Neuronal stem cell (in vitro differentiated cells): ENCODE measurements around the gene EGR1.
A peak's percentile ranks its signal among the peaks of the same experiment; 100 is the strongest.

Experiments
- DNase-seq: peaks from one replicate; pipeline ENCODE4 v3.0.0-alpha.2; 2013; ENCODE audit warnings: low spot score
- H2AFZ ChIP-seq: one replicate; pipeline ENCODE4 v1.6.1; 2013; ENCODE audit warnings: mild to moderate bottlenecking, low read length, inconsistent platforms
- H2AK5ac ChIP-seq: 2 replicates; pipeline ENCODE4 v1.6.1; 2013; ENCODE audit warnings: low read depth, mild to moderate bottlenecking, inconsistent platforms, low read length, moderate library complexity, mixed read lengths
- H2BK120ac ChIP-seq: 2 replicates; pipeline ENCODE4 v1.6.1; 2013; ENCODE audit warnings: low read depth, mild to moderate bottlenecking, inconsistent platforms, low read length, moderate library complexity, mixed read lengths
- H2BK12ac ChIP-seq: one replicate; pipeline ENCODE4 v1.6.1; 2013; ENCODE audit warnings: low read length, inconsistent platforms
- H2BK15ac ChIP-seq: 2 replicates; pipeline ENCODE4 v1.6.1; 2013; ENCODE audit warnings: mild to moderate bottlenecking, low read length, inconsistent platforms, mixed read lengths
- H2BK5ac ChIP-seq: one replicate; pipeline ENCODE4 v1.6.1; 2013; ENCODE audit warnings: inconsistent platforms, mild to moderate bottlenecking, low read length, moderate library complexity
- H3K14ac ChIP-seq: one replicate; pipeline ENCODE4 v1.6.1; 2013; ENCODE audit warnings: low read length, inconsistent platforms
- H3K18ac ChIP-seq: 2 replicates; pipeline ENCODE4 v1.6.1; 2013; ENCODE audit warnings: low read length, inconsistent platforms
- H3K23ac ChIP-seq: 2 replicates; pipeline ENCODE4 v1.6.1; 2013; ENCODE audit warnings: low read depth, mild to moderate bottlenecking, mixed read lengths, low read length, inconsistent platforms; ENCODE audit not compliant: poor library complexity
- H3K27ac ChIP-seq: replicated peaks from 3 replicates; pipeline ENCODE4 v1.5.1; 2013; ENCODE audit warnings: low read length, inconsistent platforms
- H3K27me3 ChIP-seq, 3 experiments: 2 replicates each; pipeline ENCODE4 v1.6.1; 2013; ENCODE audit warnings: low read length in 3 of 3, mild to moderate bottlenecking in 2 of 3, inconsistent platforms in 1 of 3, low read depth in 1 of 3, mixed read lengths in 1 of 3, moderate library complexity in 1 of 3; ENCODE audit not compliant: control insufficient read depth in 3 of 3, insufficient read depth in 3 of 3
- H3K36me3 ChIP-seq, 2 donors: replicated peaks in 1 of 2; 2 replicates each; pipeline ENCODE4 v1.6.1; 2013; ENCODE audit warnings: low read length in 2 of 2; ENCODE audit not compliant: control insufficient read depth in 2 of 2, insufficient read depth in 2 of 2
- H3K4ac ChIP-seq: 2 replicates; pipeline ENCODE4 v1.6.1; 2013; ENCODE audit warnings: inconsistent platforms, mild to moderate bottlenecking, low read length, moderate library complexity
- H3K4me1 ChIP-seq, 2 donors: 1 replicate in 1 of 2; 2 replicates in 1 of 2; pipeline ENCODE4 v1.6.1; 2013; ENCODE audit warnings: low read length in 2 of 2, low read depth in 1 of 2; ENCODE audit not compliant: control insufficient read depth in 2 of 2, insufficient read depth in 1 of 2
- H3K4me2 ChIP-seq: one replicate; pipeline ENCODE4 v1.6.1; 2013; ENCODE audit warnings: mild to moderate bottlenecking, low read length, inconsistent platforms; ENCODE audit not compliant: insufficient read depth, poor library complexity, severe bottlenecking
- H3K4me3 ChIP-seq, 2 donors: 2 replicates each; pipeline ENCODE4 v1.5.1; 2013; ENCODE audit warnings: low read length in 2 of 2, mild to moderate bottlenecking in 2 of 2, inconsistent platforms in 1 of 2, moderate library complexity in 1 of 2
- H3K79me1 ChIP-seq: one replicate; pipeline ENCODE4 v1.6.1; 2013; ENCODE audit warnings: low read depth, mild to moderate bottlenecking, inconsistent platforms, low read length, moderate library complexity
- H3K9ac ChIP-seq: one replicate; pipeline ENCODE4 v1.6.1; 2013; ENCODE audit warnings: mild to moderate bottlenecking, low read depth, low read length, inconsistent platforms; ENCODE audit not compliant: poor library complexity
- H3K9me3 ChIP-seq, 2 donors: replicated peaks in 1 of 2; 2 replicates each; pipeline versions ENCODE3 to v1.6.1; 2013; ENCODE audit warnings: low read length in 2 of 2, mild to moderate bottlenecking in 2 of 2, inconsistent platforms in 1 of 2, low read depth in 1 of 2, mixed read lengths in 1 of 2, moderate library complexity in 1 of 2; ENCODE audit not compliant: control insufficient read depth in 2 of 2, insufficient read depth in 1 of 2
- H4K8ac ChIP-seq: one replicate; pipeline ENCODE4 v1.6.1; 2013; ENCODE audit warnings: low read depth, mild to moderate bottlenecking, inconsistent platforms, low read length, moderate library complexity
- H4K91ac ChIP-seq: one replicate; pipeline ENCODE4 v1.6.1; 2013; ENCODE audit warnings: low read length, low read depth, mild to moderate bottlenecking, inconsistent platforms; ENCODE audit not compliant: poor library complexity
- WGBS, 2 donors: extraction: QIAGEN DNeasy Blood & Tissue Kit; methylation state at CpG; one replicate each; pipeline ENCODE4 v1.1.7; 2013; ENCODE audit warnings: missing lambda C conversion rate in 2 of 2, mixed read lengths in 1 of 2; ENCODE audit not compliant: insufficient read length in 2 of 2, insufficient replicate concordance in 1 of 2; ENCODE audit errors: extremely low coverage in 2 of 2; 5-methylcytosine and 5-hydroxymethylcytosine counted together

The EGR1 gene

GRCh38 chr5:138502521-138502920 lies 37.2 kb downstream of the EGR1 start:
- no peak overlapping the region for H4K8ac ChIP-seq
- H3K23ac ChIP-seq = no peak overlapping the region
- H3K27me3 ChIP-seq = no peaks in the 10 kb centered on the region
- H2AFZ ChIP-seq = no peak overlapping the region
- H3K14ac ChIP-seq = no peak overlapping the region
- no peak overlapping the region for H3K4me3 ChIP-seq
- no peak overlapping the region for H3K27ac ChIP-seq
- H2BK120ac ChIP-seq = no peak overlapping the region
- no peak overlapping the region for H4K91ac ChIP-seq
- no peak overlapping the region for H2BK12ac ChIP-seq
- H2BK15ac ChIP-seq = no peak overlapping the region
- no peaks in the 10 kb centered on the region for H3K9me3 ChIP-seq
- H2BK5ac ChIP-seq = no peak overlapping the region
- no peak overlapping the region for H3K4ac ChIP-seq
- no peak overlapping the region for H3K9ac ChIP-seq
- H3K18ac ChIP-seq = no peak overlapping the region
- no peak overlapping the region for H2AK5ac ChIP-seq
- no peak for DNase-seq
- H3K79me1 ChIP-seq = no peaks in the 10 kb centered on the region
- WGBS, 2 donors = no CpG with 5 or more reads among the region's 11 CpGs
- no peak overlapping the region for H3K4me2 ChIP-seq
- peaks cover 4 to 22% of the 10 kb centered on the region in 2 donors for H3K36me3 ChIP-seq
- no peaks in the 10 kb centered on the region for H3K4me1 ChIP-seq

- no peak overlapping the region for H2BK120ac ChIP-seq
- no peak overlapping the region for H4K8ac ChIP-seq
- no peaks in the 10 kb centered on the region for H3K79me1 ChIP-seq
- H2BK12ac ChIP-seq = no peak overlapping the region
- no peak overlapping the region for H2BK5ac ChIP-seq
- H4K91ac ChIP-seq = no peak overlapping the region
- no peak overlapping the region for H3K27ac ChIP-seq
- H3K9me3 ChIP-seq = no peaks in the 10 kb centered on the region
- no peaks in the 10 kb centered on the region for H3K27me3 ChIP-seq
- H3K9ac ChIP-seq = no peak overlapping the region
- no peak overlapping the region for H3K14ac ChIP-seq
- no peak overlapping the region for H3K4me2 ChIP-seq
- H3K18ac ChIP-seq = no peak overlapping the region
- H3K4me1 ChIP-seq = no peaks in the 10 kb centered on the region
- H3K36me3 ChIP-seq = peaks cover 9 to 33% of the 10 kb centered on the region in 2 donors
- H3K4ac ChIP-seq = no peak overlapping the region
- no peak overlapping the region for H2BK15ac ChIP-seq
- no peak overlapping the region for H3K4me3 ChIP-seq
- H3K23ac ChIP-seq = no peak overlapping the region
- H2AK5ac ChIP-seq = no peak overlapping the region
- peak; percentile 57 for DNase-seq
- WGBS, 2 donors = no CpG with 5 or more reads among the region's 6 CpGs
- no peak overlapping the region for H2AFZ ChIP-seq
Observed at GRCh38 chr5:138503487-138504270, 38.4 kb downstream of the EGR1 start.

- no peak overlapping the region for H2BK120ac ChIP-seq
- no peaks in the 10 kb centered on the region for H3K9me3 ChIP-seq
- H3K14ac ChIP-seq = no peak overlapping the region
- H3K4ac ChIP-seq = no peak overlapping the region
- H3K4me2 ChIP-seq = no peak overlapping the region
- no peak overlapping the region for H3K18ac ChIP-seq
- H2AK5ac ChIP-seq = no peak overlapping the region
- no peaks in the 10 kb centered on the region for H3K4me1 ChIP-seq
- no peaks in the 10 kb centered on the region for H3K27me3 ChIP-seq
- WGBS, 2 donors = no CpG with 5 or more reads among the region's 4 CpGs
- peaks cover 9 to 43% of the 10 kb centered on the region in 2 donors for H3K36me3 ChIP-seq
- no peak overlapping the region for H3K9ac ChIP-seq
- H2BK15ac ChIP-seq = no peak overlapping the region
- H2BK12ac ChIP-seq = no peak overlapping the region
- H3K4me3 ChIP-seq = no peak overlapping the region
- H4K91ac ChIP-seq = no peak overlapping the region
- H3K23ac ChIP-seq = no peak overlapping the region
- no peak overlapping the region for H3K27ac ChIP-seq
- no peak overlapping the region for H4K8ac ChIP-seq
- no peak overlapping the region for H2BK5ac ChIP-seq
- no peak overlapping the region for H2AFZ ChIP-seq
- DNase-seq = no peak
- H3K79me1 ChIP-seq = no peaks in the 10 kb centered on the region
Observed at GRCh38 chr5:138504799-138505198, 39.5 kb downstream of the EGR1 start.

GRCh38 chr5:138506370-138507306 lies 41.4 kb downstream of the EGR1 start:
- peaks cover 11 to 61% of the 10 kb centered on the region in 2 donors for H3K36me3 ChIP-seq
- no CpG with 5 or more reads among the region's 10 CpGs for WGBS, 2 donors

More at GRCh38 chr5:138506370-138507306, 41.4 kb downstream of the EGR1 start:
- H3K18ac ChIP-seq = no peak overlapping the region
- no peak overlapping the region for H3K27ac ChIP-seq
- H3K4ac ChIP-seq = no peak overlapping the region
- no peak overlapping the region for H2BK15ac ChIP-seq
- H2BK120ac ChIP-seq = no peak overlapping the region
- no peak overlapping the region for H2AK5ac ChIP-seq
- no peaks in the 10 kb centered on the region for H3K4me1 ChIP-seq
- no peak overlapping the region for H4K8ac ChIP-seq
- no peak overlapping the region for H3K4me2 ChIP-seq
- no peak overlapping the region for H2BK12ac ChIP-seq
- no peaks in the 10 kb centered on the region for H3K9me3 ChIP-seq
- no peak overlapping the region for H3K9ac ChIP-seq
- H3K79me1 ChIP-seq = no peaks in the 10 kb centered on the region
- no peak overlapping the region for H3K4me3 ChIP-seq
- no peak overlapping the region for H4K91ac ChIP-seq
- no peak overlapping the region for H3K14ac ChIP-seq
- H2AFZ ChIP-seq = no peak overlapping the region
- H3K27me3 ChIP-seq = no peaks in the 10 kb centered on the region
- no peak overlapping the region for H2BK5ac ChIP-seq
- no peak for DNase-seq
- H3K23ac ChIP-seq = no peak overlapping the region
